Stimulated activated CD4-positive, alpha-beta T cell treated with anti-CD3 and anti-CD28 coated beads, Interleukin-1b, Interleukin-23, amount 100 ng/mL, for 4 hours (primary cell): Measurements from ENCODE around the gene ZNF611.
A peak's percentile ranks its signal among the peaks of the same experiment; 100 is the strongest.
"Not testable (repeated sequence)": the region's sequence is repeated elsewhere in the genome, so short reads cannot be mapped to it uniquely, and the experiment has no call there.

Experiments
- DNase-seq, 2 donors: peaks; one replicate each; pipeline ENCODE4 v3.0.0-alpha.2; 2020; ENCODE audit warnings: low read depth in 2 of 2

ZNF611 gene

GRCh38 chr19:52734893-52735661, at the start of gene ZNF611:
Gene ZNF611 (minus strand): TSS chr19:52735044. CDS start chr19:52715894, 19,150 bp downstream.
- peak; percentile 99 to 100 for DNase-seq

- not testable (repeated sequence) for DNase-seq
These were observed 48.0 kb upstream of the ZNF611 start for GRCh38 chr19:52782864-52783263.

GRCh38 chr19:52778811-52779210, 44.0 kb upstream of the ZNF611 start:
- DNase-seq = peak in 1 of 2 donors; percentile 22

- DNase-seq = not testable (repeated sequence)
These were observed 21.6 kb upstream of the ZNF611 start for GRCh38 chr19:52756447-52756846.

GRCh38 chr19:52749780-52750179, 14.9 kb upstream of the ZNF611 start:
- DNase-seq = no peak

- no peak for DNase-seq
These were observed 13.6 kb upstream of the ZNF611 start for GRCh38 chr19:52748336-52748950.

GRCh38 chr19:52745919-52746318, 11.1 kb upstream of the ZNF611 start:
- DNase-seq = not testable (repeated sequence)

- no peak for DNase-seq
These were observed 8.2 kb upstream of the ZNF611 start for GRCh38 chr19:52743091-52743490.

- DNase-seq = no peak
These were observed 7.7 kb upstream of the ZNF611 start for GRCh38 chr19:52742516-52742915.

- no peak for DNase-seq
These were observed 7.2 kb upstream of the ZNF611 start for GRCh38 chr19:52741951-52742485.

GRCh38 chr19:52741371-52741770, 6.5 kb upstream of the ZNF611 start:
- not testable (repeated sequence) for DNase-seq

- DNase-seq = no peak
These were observed 4.7 kb upstream of the ZNF611 start for GRCh38 chr19:52739576-52739975.

- DNase-seq = no peak
These were observed 890 bp upstream of the ZNF611 start for GRCh38 chr19:52735734-52736133.

GRCh38 chr19:52734331-52734892, 432 bp downstream of the ZNF611 start:
- no peak for DNase-seq

GRCh38 chr19:52726051-52726450, 8.8 kb downstream of the ZNF611 start:
- not testable (repeated sequence) for DNase-seq

- no peak for DNase-seq
These were observed 9.3 kb downstream of the ZNF611 start for GRCh38 chr19:52725528-52725961.

GRCh38 chr19:52724701-52725514, 9.9 kb downstream of the ZNF611 start:
- no peak for DNase-seq

- DNase-seq = not testable (repeated sequence)
These were observed 10.8 kb downstream of the ZNF611 start for GRCh38 chr19:52723907-52724598.

GRCh38 chr19:52722062-52723003, 12.5 kb downstream of the ZNF611 start:
- DNase-seq = no peak

- not testable (repeated sequence) for DNase-seq
These were observed 14.3 kb downstream of the ZNF611 start for GRCh38 chr19:52720541-52720940.
